Measurements from ENCODE around the gene GFPT2.

GFPT2 gene

GRCh38 chr5:180364306-180364856 is 11.2 kb upstream of the GFPT2 start:
- TF ChIP-seq CTCF (IDR thresholded peaks at IDR 0.05; ENCODE audit: insufficient read depth, low read depth, low read length, missing control alignments) = no peak
- DNase-seq (ENCODE audit: low read depth) = no peak
- H3K4me3 ChIP-seq (ENCODE audit: low read depth, low read length) = no peak overlapping the region

GRCh38 chr5:180360078-180360957 is 7.2 kb upstream of the GFPT2 start:
- no peak for TF ChIP-seq CTCF (IDR thresholded peaks at IDR 0.05; ENCODE audit: insufficient read depth, low read depth, low read length, missing control alignments)
- DNase-seq (ENCODE audit: low read depth) = no peak
- H3K4me3 ChIP-seq (ENCODE audit: low read depth, low read length) = no peak overlapping the region

- H3K4me3 ChIP-seq (ENCODE audit: low read depth, low read length) = no peak overlapping the region
- no peak for TF ChIP-seq CTCF (IDR thresholded peaks at IDR 0.05; ENCODE audit: insufficient read depth, low read depth, low read length, missing control alignments)
- DNase-seq (ENCODE audit: low read depth) = no peak
These were observed 5.6 kb upstream of the GFPT2 start for GRCh38 chr5:180358694-180359093.

- H3K4me3 ChIP-seq (ENCODE audit: low read depth, low read length) = no peak overlapping the region
- no peak for DNase-seq (ENCODE audit: low read depth)
- no peak for TF ChIP-seq CTCF (IDR thresholded peaks at IDR 0.05; ENCODE audit: insufficient read depth, low read depth, low read length, missing control alignments)
These were observed 5.0 kb upstream of the GFPT2 start for GRCh38 chr5:180358179-180358578.

GRCh38 chr5:180354966-180355365 is 1.8 kb upstream of the GFPT2 start:
- no peak for DNase-seq (ENCODE audit: low read depth)
- TF ChIP-seq CTCF (IDR thresholded peaks at IDR 0.05; ENCODE audit: insufficient read depth, low read depth, low read length, missing control alignments) = no peak
- H3K4me3 ChIP-seq (ENCODE audit: low read depth, low read length) = no peak overlapping the region

- H3K4me3 ChIP-seq (ENCODE audit: low read depth, low read length) = no peak overlapping the region
- DNase-seq (ENCODE audit: low read depth) = no peak
- no peak for TF ChIP-seq CTCF (IDR thresholded peaks at IDR 0.05; ENCODE audit: insufficient read depth, low read depth, low read length, missing control alignments)
These were observed 880 bp upstream of the GFPT2 start for GRCh38 chr5:180353980-180354452.

Measured in GM12865 (cell line).